H1 (cell line): ENCODE data around the gene CRYAB. TPM values are rescaled to one million over a fixed set of nuclear protein-coding genes. Genes with fewer than 3 reads are reported as not detected.

ENCODE experiments used
- ATF3 ChIP-seq: IDR thresholded peaks from 2 replicates; pipeline ENCODE4 v1.6.1; 2011; ENCODE audit warnings: low read depth, mild to moderate bottlenecking, low read length; ENCODE audit not compliant: insufficient read depth
- CEBPB ChIP-seq: IDR thresholded peaks from 2 replicates; pipeline ENCODE4 v1.6.1; 2012; ENCODE audit warnings: low read depth, low read length
- E2F6 ChIP-seq: IDR thresholded peaks from 2 replicates; pipeline ENCODE4 v1.6.1; 2012; ENCODE audit warnings: inconsistent platforms
- GABPA ChIP-seq: IDR thresholded peaks from 2 replicates; pipeline ENCODE4 v1.6.1; 2011; ENCODE audit warnings: mild to moderate bottlenecking, low read length, moderate library complexity, borderline replicate concordance; ENCODE audit not compliant: insufficient read depth
- KDM1A ChIP-seq: fragments of 200-600, 300-600 bp; sonication (generic); IDR thresholded peaks from 2 replicates; pipeline ENCODE4 v1.7.1; 2016; ENCODE audit warnings: mild to moderate bottlenecking, low read length, borderline replicate concordance
- KDM5A ChIP-seq: fragments of 200-600 bp; IDR thresholded peaks from 2 replicates; pipeline ENCODE4 v1.7.1; 2012; ENCODE audit warnings: mild to moderate bottlenecking, low read length, inconsistent platforms, mixed read lengths
- MAX ChIP-seq: IDR thresholded peaks from 2 replicates; pipeline ENCODE4 v1.6.1; 2012; ENCODE audit warnings: inconsistent platforms
- NANOG ChIP-seq: IDR thresholded peaks from 2 replicates; pipeline ENCODE4 v1.6.1; 2011; ENCODE audit warnings: low read length, low read depth, mild to moderate bottlenecking, inconsistent platforms; ENCODE audit not compliant: insufficient read depth, poor library complexity, severe bottlenecking
- SIX5 ChIP-seq: IDR thresholded peaks from 2 replicates; pipeline ENCODE4 v1.6.1; 2011; ENCODE audit warnings: mild to moderate bottlenecking, low read depth, low read length
- TEAD4 ChIP-seq: IDR thresholded peaks from 2 replicates; pipeline ENCODE4 v1.6.1; 2012; ENCODE audit warnings: low read depth, low read length, inconsistent platforms, mixed read lengths
- polyA plus RNA-seq, 7 experiments: library from polyadenylated mRNA; depleted of rRNA in 3 of 7; stranded (reverse) in 5 of 7; unstranded in 2 of 7; fragments of >200 nt in 5 of 7; fragments of 200-250 nt in 2 of 7; gene quantifications; 1 replicate in 5 of 7; 2 replicates in 1 of 7; 4 replicates in 1 of 7; pipeline versions ENCODE4 v1.2.1 to v1.2.3, GENCODE V29; 2011 to 2013; ENCODE audit warnings: missing spikeins in 2 of 7, mixed read lengths in 2 of 7
- total RNA-seq: library from RNA; stranded (reverse); fragmentation: NEBNext Ultra II Directional; extraction: Animal tissue kit (Norgen Biotek cat#: 25700); gene quantifications from 2 replicates; pipeline ENCODE4 v1.2.1, GENCODE V29; 2021

Gene CRYAB
- total and polyA plus RNA-seq, 2 of the 8 experiments (the other 6 are each of a cell fraction or from before 2014, with no cell fraction given): 1.9 to 2.0 TPM

GRCh38 chr11:111926505-111927391 is 15.2 kb upstream of the CRYAB start (continued):
- TF ChIP-seq KDM1A (no peak), TEAD4 (no peak), KDM5A (no peak), ATF3 (no peak), E2F6 (peak; percentile 32; the same call in 1 of the 2 replicates), NANOG (no peak), MAX (peak; percentile 51; the same call in 1 of the 2 replicates), CEBPB (no peak), SIX5 (no peak), GABPA (no peak)
